Peyer's patch (tissue), 4 donors: ENCODE results near the gene PICK1.

Experiments
- POLR2A ChIP-seq, 2 donors: fragments of 450-650 bp; IDR thresholded peaks; one replicate each; pipeline ENCODE4 v1.5.1; 2017; ENCODE audit warnings: antibody characterized with exemption in 2 of 2, mild to moderate bottlenecking in 2 of 2, moderate library complexity in 2 of 2
- TF ChIP-seq, protein P1 (sequence below), 6 experiments: fragments of 450-650 bp in 4 of 6; fragments of 200-600 bp in 2 of 6; sonication (generic) in 1 of 6; IDR thresholded peaks; one replicate each; pipeline ENCODE4 v1.5.1; 2017 to 2019; ENCODE audit warnings: antibody characterized with exemption in 6 of 6, mild to moderate bottlenecking in 3 of 6, moderate library complexity in 1 of 6

DNA sequence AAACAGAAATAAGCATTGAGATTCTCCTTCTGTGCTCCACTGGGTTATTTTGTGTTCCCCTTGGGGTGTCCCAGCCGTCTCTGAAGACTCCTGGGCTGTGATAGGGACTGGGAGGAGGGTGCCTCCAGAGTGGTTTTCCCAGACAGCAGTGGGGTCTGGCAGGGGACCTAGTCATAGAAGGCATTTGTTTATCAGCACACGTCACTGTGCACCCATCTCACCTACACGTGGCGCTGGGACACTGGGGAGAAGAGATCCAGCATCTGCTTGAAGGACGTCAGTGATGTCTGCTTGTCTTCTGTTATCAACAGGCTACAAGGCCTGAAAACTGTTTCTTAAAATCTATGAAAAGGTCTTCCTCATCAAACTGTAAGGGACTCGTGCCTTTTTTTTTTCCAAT lies 34.2 kb upstream of the PICK1 start:
- TF ChIP-seq, protein P1, sequence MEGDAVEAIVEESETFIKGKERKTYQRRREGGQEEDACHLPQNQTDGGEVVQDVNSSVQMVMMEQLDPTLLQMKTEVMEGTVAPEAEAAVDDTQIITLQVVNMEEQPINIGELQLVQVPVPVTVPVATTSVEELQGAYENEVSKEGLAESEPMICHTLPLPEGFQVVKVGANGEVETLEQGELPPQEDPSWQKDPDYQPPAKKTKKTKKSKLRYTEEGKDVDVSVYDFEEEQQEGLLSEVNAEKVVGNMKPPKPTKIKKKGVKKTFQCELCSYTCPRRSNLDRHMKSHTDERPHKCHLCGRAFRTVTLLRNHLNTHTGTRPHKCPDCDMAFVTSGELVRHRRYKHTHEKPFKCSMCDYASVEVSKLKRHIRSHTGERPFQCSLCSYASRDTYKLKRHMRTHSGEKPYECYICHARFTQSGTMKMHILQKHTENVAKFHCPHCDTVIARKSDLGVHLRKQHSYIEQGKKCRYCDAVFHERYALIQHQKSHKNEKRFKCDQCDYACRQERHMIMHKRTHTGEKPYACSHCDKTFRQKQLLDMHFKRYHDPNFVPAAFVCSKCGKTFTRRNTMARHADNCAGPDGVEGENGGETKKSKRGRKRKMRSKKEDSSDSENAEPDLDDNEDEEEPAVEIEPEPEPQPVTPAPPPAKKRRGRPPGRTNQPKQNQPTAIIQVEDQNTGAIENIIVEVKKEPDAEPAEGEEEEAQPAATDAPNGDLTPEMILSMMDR (IDR thresholded peaks at IDR 0.05) = no peak
- TF ChIP-seq POLR2A (IDR thresholded peaks at IDR 0.05) = no peak
